Adrenal gland (tissue), 12 donors: ENCODE results near the gene CLCA1. TPM values are rescaled to one million over a fixed set of nuclear protein-coding genes. Genes with fewer than 3 reads are reported as not detected.
"Not testable (repeated sequence)": the region's sequence is repeated elsewhere in the genome, so short reads cannot be mapped to it uniquely, and the experiment has no call there.

Experiments
- DNase-seq, 7 donors: peaks; one replicate each; pipeline ENCODE4 v3.0.0-alpha.2; 2019 to 2020
- H3K27ac ChIP-seq, 5 donors: fragments of 200-600 bp; sonication (generic) in 4 of 5; 1 replicate in 3 of 5; 2 replicates in 2 of 5; pipeline versions ENCODE4 v1.5.1 to v1.8.0; 2016 to 2020; ENCODE audit warnings: mild to moderate bottlenecking in 1 of 5
- H3K27me3 ChIP-seq: fragments of 200-600 bp; 2 replicates; pipeline ENCODE4 v1.8.0; 2021
- H3K36me3 ChIP-seq, 2 donors: fragments of 200-600 bp; replicated peaks in 1 of 2; 1 replicate in 1 of 2; 2 replicates in 1 of 2; pipeline versions ENCODE4 v1.5.1 to v1.8.0; 2018 to 2022
- H3K4me1 ChIP-seq, 2 donors: fragments of 200-600 bp; replicated peaks in 1 of 2; 1 replicate in 1 of 2; 2 replicates in 1 of 2; pipeline versions ENCODE4 v1.5.1 to v1.8.0; 2018 to 2021
- H3K4me3 ChIP-seq, 4 donors: fragments of 200-600 bp; sonication (generic) in 3 of 4; one replicate each; pipeline ENCODE4 v1.5.1; 2016 to 2018
- H3K9me3 ChIP-seq, 3 donors: fragments of 200-600 bp; sonication (generic) in 1 of 3; replicated peaks in 1 of 3; 1 replicate in 2 of 3; 2 replicates in 1 of 3; pipeline versions ENCODE4 v1.5.1 to v1.8.0; 2016 to 2021
- POLR2A ChIP-seq, 2 donors: fragments of 450-650 bp; IDR thresholded peaks; one replicate each; pipeline ENCODE4 v1.6.1; 2017; ENCODE audit warnings: antibody characterized with exemption in 2 of 2, mild to moderate bottlenecking in 2 of 2, moderate library complexity in 1 of 2
- WGBS, 4 donors: extraction: QIAGEN DNeasy Blood & Tissue Kit in 2 of 4; methylation state at CpG; one replicate each; pipeline versions ENCODE4 v1.1.5 to v1.1.7; 2013 to 2017; 5-methylcytosine and 5-hydroxymethylcytosine counted together
- intact Hi-C, 2 donors: fragments of 100-400 bp; cut with DNase I; formaldehyde crosslinking; loops; one replicate each; pipeline versions ENCODE4 v1.14.1 to v1.15.0; 2022 to 2023
- polyA plus RNA-seq, 3 donors: library from polyadenylated mRNA; stranded (reverse); fragments of 200-250 nt in 2 of 3; fragments of 350-450 nt in 1 of 3; fragmentation: Illumina TruSeq in 1 of 3; extraction: RNeasy Lipid Tissue Mini Kit (QIAGEN cat#74804) in 1 of 3; gene quantifications; one replicate each; pipeline ENCODE4 v1.2.3, GENCODE V29; 2013 to 2014
- total RNA-seq, 9 donors: library from RNA; depleted of rRNA in 4 of 9; stranded (reverse); fragments of >200 nt in 4 of 9; fragments of 120-200 nt in 1 of 9; fragmentation: NEBNext Ultra II Directional in 1 of 9; extraction: Animal tissue kit (Norgen Biotek cat#: 25700) in 1 of 9; gene quantifications; one replicate each; pipeline versions ENCODE4 v1.1.0 to v1.2.4, GENCODE V29; 2013 to 2023
- TF ChIP-seq, protein P1 (sequence below), 6 experiments: fragments of 450-650 bp in 4 of 6; fragments of 200-600 bp in 2 of 6; sonication (generic) in 1 of 6; IDR thresholded peaks; 1 replicate in 5 of 6; 2 replicates in 1 of 6; pipeline versions ENCODE4 v1.5.1 to v1.8.0; 2016 to 2021; ENCODE audit warnings: antibody characterized with exemption in 6 of 6, mild to moderate bottlenecking in 2 of 6, moderate library complexity in 1 of 6
- donor health status: healthy with polysubstance abuse.
- donor health status: Bipolar disorder and iron deficiency.
- donor health status: DM: yes; HTN: yes; CAD: no.
- donor health status: DM: no; HTN: no; CAD: no.
- donor health status: DM: no; HTN: no; CAD: no.
- donor health status: DM: yes; HTN: yes; CAD: no.

Gene CLCA1
- total and polyA plus RNA-seq, 12 donors, result 0.08 to 0.22 (median 0.15) TPM; not detected in 8

DNA sequence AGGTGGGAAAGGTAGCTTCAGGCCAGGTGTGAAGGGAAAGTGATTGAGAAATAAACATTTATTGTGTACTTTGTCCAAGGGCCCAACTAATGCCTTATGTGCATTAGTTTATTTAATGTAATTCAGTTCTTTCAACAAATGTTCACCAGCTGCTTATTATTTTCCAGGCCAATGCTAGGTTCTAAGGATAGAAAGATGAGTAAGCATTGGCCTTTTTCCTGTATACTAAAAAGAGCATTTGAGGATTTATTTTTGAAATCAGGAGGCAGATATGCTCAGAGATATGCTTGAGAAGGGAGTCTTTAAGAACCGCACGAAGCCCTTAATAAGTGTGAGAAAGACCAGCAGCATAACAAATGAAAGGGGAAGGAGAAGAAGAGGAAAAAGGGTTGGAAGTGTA is 32.0 kb downstream of the CLCA1 start:
- no peak for TF ChIP-seq POLR2A (IDR thresholded peaks at IDR 0.05)
- TF ChIP-seq, protein P1, sequence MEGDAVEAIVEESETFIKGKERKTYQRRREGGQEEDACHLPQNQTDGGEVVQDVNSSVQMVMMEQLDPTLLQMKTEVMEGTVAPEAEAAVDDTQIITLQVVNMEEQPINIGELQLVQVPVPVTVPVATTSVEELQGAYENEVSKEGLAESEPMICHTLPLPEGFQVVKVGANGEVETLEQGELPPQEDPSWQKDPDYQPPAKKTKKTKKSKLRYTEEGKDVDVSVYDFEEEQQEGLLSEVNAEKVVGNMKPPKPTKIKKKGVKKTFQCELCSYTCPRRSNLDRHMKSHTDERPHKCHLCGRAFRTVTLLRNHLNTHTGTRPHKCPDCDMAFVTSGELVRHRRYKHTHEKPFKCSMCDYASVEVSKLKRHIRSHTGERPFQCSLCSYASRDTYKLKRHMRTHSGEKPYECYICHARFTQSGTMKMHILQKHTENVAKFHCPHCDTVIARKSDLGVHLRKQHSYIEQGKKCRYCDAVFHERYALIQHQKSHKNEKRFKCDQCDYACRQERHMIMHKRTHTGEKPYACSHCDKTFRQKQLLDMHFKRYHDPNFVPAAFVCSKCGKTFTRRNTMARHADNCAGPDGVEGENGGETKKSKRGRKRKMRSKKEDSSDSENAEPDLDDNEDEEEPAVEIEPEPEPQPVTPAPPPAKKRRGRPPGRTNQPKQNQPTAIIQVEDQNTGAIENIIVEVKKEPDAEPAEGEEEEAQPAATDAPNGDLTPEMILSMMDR (IDR thresholded peaks at IDR 0.05), result no peak
- Histone ChIP-seq H3K4me3 (no peak overlapping the region), H3K4me1 (peaks cover 0 to 13% of the 10 kb centered on the region in 2 donors), H3K36me3 (no peaks in the 10 kb centered on the region), H3K9me3 (no peaks in the 10 kb centered on the region), H3K27ac (no peak overlapping the region), H3K27me3 (no peaks in the 10 kb centered on the region)
- 87 to 96% (median 88%) methylated on average over 2 of the region's 2 CpGs for WGBS, 4 donors
- intact Hi-C loops, result loop anchor here in 1 of 2 donors (10.0 kb wide), 1 partner anchor 126 kb away; no protein-coding TSS in a partner anchor
- DNase-seq, result no peak

DNA sequence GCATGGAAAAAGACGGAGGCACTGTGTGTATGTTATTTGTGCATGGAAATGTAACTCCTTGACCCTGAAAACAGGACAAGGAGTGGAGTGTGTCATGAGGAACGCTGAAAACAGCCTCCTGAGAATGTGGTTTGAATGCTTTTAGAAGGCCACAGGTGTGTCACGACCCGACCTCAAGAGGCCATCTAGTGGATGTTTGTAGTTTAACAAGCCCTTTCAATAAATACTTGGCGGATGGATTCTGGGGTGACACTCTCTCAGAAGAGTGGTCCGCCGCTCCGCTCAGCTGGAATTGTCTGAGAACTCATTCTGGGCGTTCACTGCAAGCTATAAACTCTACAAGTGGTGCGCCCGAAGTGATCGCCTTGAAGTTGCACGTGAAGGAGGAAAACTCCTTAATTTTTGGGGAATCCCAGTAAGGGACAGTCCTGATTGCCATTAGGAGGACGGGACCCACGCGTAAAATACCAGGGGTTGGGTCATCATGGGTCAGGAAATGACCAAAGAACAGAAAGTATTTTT is 33.5 kb downstream of the CLCA1 start:
- intact Hi-C loops, result loop anchor here in 1 of 2 donors (10.0 kb wide), 1 partner anchor 127 kb away; no protein-coding TSS in a partner anchor
- peak overlapping the region in 1 of 4 donors; percentile 49 for H3K4me3 ChIP-seq
- WGBS, 4 donors, result 22 to 37% (median 28%) methylated on average over 16 of the region's 16 CpGs
- H3K36me3 ChIP-seq, H3K9me3 ChIP-seq, H3K27me3 ChIP-seq: not testable (repeated sequence)
- TF ChIP-seq, protein P1 (IDR thresholded peaks at IDR 0.05), result peak in 5 of 6 experiments; percentile 21 to 59 (median 49)
- peaks cover 0 to 13% of the 10 kb centered on the region in 2 donors for H3K4me1 ChIP-seq
- DNase-seq, result peak in 6 of 7 donors; percentile 25 to 72 (median 32)
- peak overlapping the region in 1 of 5 donors; percentile 46 for H3K27ac ChIP-seq

DNA sequence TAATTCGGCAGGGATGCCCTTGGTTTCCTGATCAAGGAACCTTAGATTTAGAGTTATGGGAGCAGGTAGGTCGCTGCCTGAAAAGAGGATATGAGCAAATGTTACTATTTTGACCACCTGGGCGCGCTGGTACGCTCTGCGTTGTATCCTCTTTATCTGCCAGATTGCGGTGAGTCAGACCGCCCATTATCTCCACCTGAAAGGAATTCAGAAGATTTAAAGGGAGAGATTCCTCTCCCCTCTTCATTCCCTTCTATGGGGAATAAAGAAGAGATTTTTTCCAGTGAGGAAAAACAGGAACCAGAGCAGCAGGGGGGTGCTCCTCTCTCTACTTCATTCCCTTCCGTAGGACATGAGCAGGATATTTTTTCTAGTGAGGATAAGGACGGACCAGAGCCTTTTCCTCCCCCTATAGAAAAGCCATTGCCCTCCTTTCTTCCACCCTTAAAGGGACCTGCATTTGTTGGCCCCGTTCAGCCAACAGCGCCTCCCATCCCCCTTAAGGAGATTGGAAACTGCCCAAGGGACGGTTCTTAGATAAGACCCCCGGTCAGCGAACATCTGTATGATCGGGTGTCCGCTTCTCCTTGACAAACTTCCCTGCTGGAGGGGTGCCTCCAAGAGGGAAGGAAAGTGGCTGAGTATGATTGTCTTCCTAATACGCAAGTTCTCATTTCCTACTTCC is 34.1 kb downstream of the CLCA1 start:
- WGBS, 4 donors, result 27 to 40% (median 38%) methylated on average over 16 to 18 of the region's 18 CpGs
- Histone ChIP-seq H3K27ac (peak overlapping the region in 4 of 5 donors; percentile 17 to 63 (median 35)), H3K4me3 (peak overlapping the region in 1 of 4 donors; percentile 49), H3K27me3 (no peaks in the 10 kb centered on the region), H3K36me3 (no peaks in the 10 kb centered on the region), H3K4me1 (peaks cover 0 to 13% of the 10 kb centered on the region in 2 donors), H3K9me3 (no peaks in the 10 kb centered on the region)
- TF ChIP-seq, protein P1 (IDR thresholded peaks at IDR 0.05), result no peak
- TF ChIP-seq POLR2A (IDR thresholded peaks at IDR 0.05), result no peak
- DNase-seq, result peak in 6 of 7 donors; percentile 44 to 76 (median 59)
- intact Hi-C loops, result loop anchor here in 1 of 2 donors (10.0 kb wide), 1 partner anchor 128 kb away; no protein-coding TSS in a partner anchor

GRCh38 chr1:86503406-86504136 is 34.8 kb downstream of the CLCA1 start:
- Histone ChIP-seq H3K4me1 (peaks cover 0 to 13% of the 10 kb centered on the region in 2 donors), H3K27ac (peak overlapping the region in 4 of 5 donors; percentile 17 to 63 (median 35)), H3K27me3 (no peaks in the 10 kb centered on the region), H3K9me3 (no peaks in the 10 kb centered on the region), H3K4me3 (peak overlapping the region in 2 of 4 donors; percentile 3 to 49), H3K36me3 (no peaks in the 10 kb centered on the region)
- intact Hi-C loops, result loop anchor here in 1 of 2 donors (10.0 kb wide), 1 partner anchor 129 kb away; no protein-coding TSS in a partner anchor
- DNase-seq, result peak; percentile 33 to 78 (median 49)
- 27 to 45% (median 31%) methylated on average over 12 to 18 of the region's 18 CpGs for WGBS, 4 donors
- TF ChIP-seq, protein P1 (IDR thresholded peaks at IDR 0.05), result no peak
- no peak for TF ChIP-seq POLR2A (IDR thresholded peaks at IDR 0.05)
